PFSK-1 (cell line): ENCODE measurements around the gene GPR21.

Source experiments
- FOXP2 ChIP-seq: optimal IDR thresholded peaks from 2 replicates; pipeline ENCODE3; 2011; ENCODE audit warnings: borderline replicate concordance, control low read depth, inconsistent platforms; ENCODE audit not compliant: insufficient read depth; ENCODE audit errors: extremely low read length, extremely low read depth
- POLR2AphosphoS5 ChIP-seq: IDR thresholded peaks from 2 replicates; pipeline ENCODE4 v1.6.1; 2012; ENCODE audit warnings: low read depth, mild to moderate bottlenecking, control low read depth, low read length, moderate library complexity
- REST ChIP-seq, 2 experiments: IDR thresholded peaks; 2 replicates each; pipeline versions ENCODE4 v1.6.1 to v1.8.0; 2011 to 2012; ENCODE audit warnings: low read depth in 2 of 2, low read length in 2 of 2, control low read depth in 1 of 2, inconsistent platforms in 1 of 2, mild to moderate bottlenecking in 1 of 2, moderate library complexity in 1 of 2; ENCODE audit not compliant: insufficient read depth in 1 of 2
- SIN3A ChIP-seq: IDR thresholded peaks from 2 replicates; pipeline ENCODE4 v1.6.1; 2012; ENCODE audit warnings: mild to moderate bottlenecking, low read length, moderate library complexity, borderline replicate concordance; ENCODE audit not compliant: insufficient read depth
- TAF1 ChIP-seq: IDR thresholded peaks from 2 replicates; pipeline ENCODE4 v1.6.1; 2012; ENCODE audit warnings: low read length, control low read depth, borderline replicate concordance; ENCODE audit not compliant: insufficient read depth

The GPR21 gene

DNA sequence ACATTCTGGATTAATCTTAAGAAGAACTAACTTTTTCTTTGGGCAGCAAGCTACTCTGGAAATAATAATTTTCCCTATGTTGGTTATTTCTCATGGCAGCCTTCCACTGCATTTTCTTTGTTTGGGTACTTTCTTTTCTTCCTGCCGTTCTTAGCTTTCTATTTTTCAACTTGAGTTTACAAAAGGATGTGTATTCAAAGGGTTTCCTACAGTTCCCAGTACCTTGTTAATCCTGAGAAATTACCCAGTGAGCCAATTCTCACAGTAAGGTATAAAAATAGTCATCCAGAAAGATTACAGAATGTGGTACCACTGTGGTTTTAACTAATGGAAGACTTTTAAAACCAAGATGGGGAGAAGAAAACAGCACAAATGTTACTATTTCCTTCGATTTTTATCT is 20.2 kb downstream of the GPR21 start:
- TF ChIP-seq SIN3A (no peak), POLR2AphosphoS5 (no peak), REST (IDR thresholded peaks at IDR 0.05; ENCODE audit: insufficient read depth in 1 of 2, low read depth in 2 of 2, low read length in 2 of 2) (no peak), TAF1 (no peak), FOXP2 (no peak)

DNA sequence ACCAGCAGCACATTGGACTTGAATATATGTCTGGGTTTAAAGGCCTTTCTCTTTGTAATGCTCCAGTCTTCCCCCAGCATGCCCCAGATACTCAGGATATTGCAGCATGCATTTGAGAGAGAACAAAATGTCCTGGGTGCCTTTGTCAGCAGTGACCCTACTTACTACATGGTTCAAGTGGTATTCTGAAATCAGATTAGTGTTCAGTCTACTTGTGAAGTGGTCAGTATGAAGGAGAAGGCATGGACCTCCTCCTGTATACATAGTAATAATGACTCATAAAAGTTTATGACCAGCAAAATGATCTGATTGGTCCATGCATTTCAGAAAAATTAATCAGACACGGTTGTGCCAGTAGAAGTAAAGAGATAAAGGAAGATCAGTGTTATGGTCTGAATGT is 25.4 kb downstream of the GPR21 start:
- no peak for TF ChIP-seq FOXP2
- TF ChIP-seq REST (IDR thresholded peaks at IDR 0.05; ENCODE audit: insufficient read depth in 1 of 2, low read depth in 2 of 2, low read length in 2 of 2) = no peak
- no peak for TF ChIP-seq POLR2AphosphoS5
- no peak for TF ChIP-seq TAF1
- TF ChIP-seq SIN3A = no peak

- no peak for TF ChIP-seq POLR2AphosphoS5
- no peak for TF ChIP-seq REST (IDR thresholded peaks at IDR 0.05; ENCODE audit: insufficient read depth in 1 of 2, low read depth in 2 of 2, low read length in 2 of 2)
- no peak for TF ChIP-seq SIN3A
- no peak for TF ChIP-seq TAF1
- no peak for TF ChIP-seq FOXP2
These were observed 26.2 kb downstream of the GPR21 start for GRCh38 chr9:123059472-123060220.

- TF ChIP-seq SIN3A (no peak), TAF1 (no peak), REST (IDR thresholded peaks at IDR 0.05; ENCODE audit: insufficient read depth in 1 of 2, low read depth in 2 of 2, low read length in 2 of 2) (no peak), POLR2AphosphoS5 (no peak), FOXP2 (no peak)
These were observed 27.7 kb downstream of the GPR21 start for GRCh38 chr9:123061216-123061615.
